ENCODE measurements around the gene MGMT. TPM values are rescaled to one million over a fixed set of nuclear protein-coding genes. Genes with fewer than 3 reads are reported as not detected.

MGMT gene
- total and polyA plus RNA-seq, 2 of the 4 experiments (the other 2 are of a cell fraction): 11.5 to 17.8 TPM

DNA sequence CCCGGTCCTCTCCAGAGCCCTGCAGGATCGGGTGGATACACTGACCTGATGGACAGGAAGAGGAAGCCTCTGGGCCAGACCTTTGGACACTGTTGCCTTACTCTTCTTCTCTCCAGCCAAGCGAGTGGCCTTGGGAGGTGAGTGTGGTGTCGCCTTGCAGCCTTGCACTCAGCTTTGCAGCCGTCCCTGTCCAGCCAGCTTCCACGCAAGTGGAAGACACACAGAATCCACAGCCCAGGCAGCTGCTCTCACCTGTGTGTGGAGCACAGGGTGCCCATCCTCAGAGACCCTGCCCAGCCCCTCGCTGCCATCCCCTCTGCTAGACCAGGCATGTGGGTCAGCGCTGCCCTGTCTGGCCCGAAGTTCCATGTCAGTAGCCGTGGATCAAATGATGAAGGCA lies 258.0 kb downstream of the MGMT start:
- Histone ChIP-seq H3K23ac (ENCODE audit: low read depth, low read length) (no peak overlapping the region), H2AK9ac (replicated peaks; ENCODE audit: low read depth, low read length, poor library complexity) (no peak overlapping the region), H2BK5ac (ENCODE audit: low read depth, low read length, poor library complexity, severe bottlenecking) (no peak overlapping the region), H2AK5ac (ENCODE audit: low read depth, low read length) (no peak overlapping the region), H3K9ac (ENCODE audit: low read depth, low read length) (no peak overlapping the region), H3K27me3 (ENCODE audit: control insufficient read depth, insufficient read depth, low read length) (no peaks in the 10 kb centered on the region), H3K4me1 (ENCODE audit: control insufficient read depth, insufficient read depth, low read length) (no peaks in the 10 kb centered on the region), H2AFZ (replicated peaks; ENCODE audit: low read length, poor library complexity) (no peak overlapping the region), H3K9me1 (ENCODE audit: insufficient read depth, low read length) (no peaks in the 10 kb centered on the region), H3K79me1 (ENCODE audit: low read depth in 1 of 2, low read length in 2 of 2) (no peaks in the 10 kb centered on the region), H3K4me3 (ENCODE audit: insufficient read depth, low read depth, low read length) (no peak overlapping the region), H3K56ac (ENCODE audit: extremely low read depth, insufficient read depth, low read length) (no peak overlapping the region), H2BK15ac (ENCODE audit: low read depth, low read length) (no peak overlapping the region), H3K9me3 (ENCODE audit: control insufficient read depth, insufficient read depth, low read length) (peaks cover 14% of the 10 kb centered on the region), H4K91ac (ENCODE audit: insufficient read depth, low read depth, low read length) (no peak overlapping the region), H4K20me1 (ENCODE audit: insufficient read depth, low read length) (no peaks in the 10 kb centered on the region), H3K36me3 (ENCODE audit: control insufficient read depth, insufficient read depth, low read length) (no peaks in the 10 kb centered on the region), H3K14ac (replicated peaks; ENCODE audit: low read depth, low read length) (no peak overlapping the region), H3K27ac (ENCODE audit: insufficient read depth, low read length) (no peak overlapping the region), H4K8ac (ENCODE audit: low read depth in 2 of 2, low read length in 2 of 2) (no peak overlapping the region), H3K4me2 (ENCODE audit: low read depth, low read length) (no peak overlapping the region), H2BK120ac (ENCODE audit: low read depth, low read length) (no peak overlapping the region), H3K18ac (ENCODE audit: low read depth, low read length) (no peak overlapping the region), H4K5ac (ENCODE audit: low read depth, low read length) (no peak overlapping the region), H2BK20ac (ENCODE audit: low read depth, low read length) (no peak overlapping the region), H3K4ac (ENCODE audit: low read depth, low read length) (no peak overlapping the region)
- in situ Hi-C loops (cut with MboI; ENCODE audit: low sequenced_read_pairs) (no loop called here), dilution Hi-C loops (cut with HindIII; ENCODE audit: low sequenced_read_pairs, unreplicated experiment) (no loop called here), intact Hi-C loops (cut with micrococcal nuclease) (no loop called here)
- no peak for ATAC-seq (ENCODE audit: low read depth)
- TF ChIP-seq, protein P1, sequence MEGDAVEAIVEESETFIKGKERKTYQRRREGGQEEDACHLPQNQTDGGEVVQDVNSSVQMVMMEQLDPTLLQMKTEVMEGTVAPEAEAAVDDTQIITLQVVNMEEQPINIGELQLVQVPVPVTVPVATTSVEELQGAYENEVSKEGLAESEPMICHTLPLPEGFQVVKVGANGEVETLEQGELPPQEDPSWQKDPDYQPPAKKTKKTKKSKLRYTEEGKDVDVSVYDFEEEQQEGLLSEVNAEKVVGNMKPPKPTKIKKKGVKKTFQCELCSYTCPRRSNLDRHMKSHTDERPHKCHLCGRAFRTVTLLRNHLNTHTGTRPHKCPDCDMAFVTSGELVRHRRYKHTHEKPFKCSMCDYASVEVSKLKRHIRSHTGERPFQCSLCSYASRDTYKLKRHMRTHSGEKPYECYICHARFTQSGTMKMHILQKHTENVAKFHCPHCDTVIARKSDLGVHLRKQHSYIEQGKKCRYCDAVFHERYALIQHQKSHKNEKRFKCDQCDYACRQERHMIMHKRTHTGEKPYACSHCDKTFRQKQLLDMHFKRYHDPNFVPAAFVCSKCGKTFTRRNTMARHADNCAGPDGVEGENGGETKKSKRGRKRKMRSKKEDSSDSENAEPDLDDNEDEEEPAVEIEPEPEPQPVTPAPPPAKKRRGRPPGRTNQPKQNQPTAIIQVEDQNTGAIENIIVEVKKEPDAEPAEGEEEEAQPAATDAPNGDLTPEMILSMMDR (conservative IDR thresholded peaks at IDR 0.05; ENCODE audit: low read depth, low read length): no peak
- no peak for TF ChIP-seq RCOR1 (IDR thresholded peaks at IDR 0.05; ENCODE audit: insufficient replicate concordance, low read length)
- no peak for TF ChIP-seq FOS (IDR thresholded peaks at IDR 0.05; ENCODE audit: low read depth, low read length)
- TF ChIP-seq RAD21 (IDR thresholded peaks at IDR 0.05; ENCODE audit: low read length): no peak
- no peak for TF ChIP-seq SMC3 (IDR thresholded peaks at IDR 0.05; ENCODE audit: low read depth, low read length)
- TF ChIP-seq, protein P2, sequence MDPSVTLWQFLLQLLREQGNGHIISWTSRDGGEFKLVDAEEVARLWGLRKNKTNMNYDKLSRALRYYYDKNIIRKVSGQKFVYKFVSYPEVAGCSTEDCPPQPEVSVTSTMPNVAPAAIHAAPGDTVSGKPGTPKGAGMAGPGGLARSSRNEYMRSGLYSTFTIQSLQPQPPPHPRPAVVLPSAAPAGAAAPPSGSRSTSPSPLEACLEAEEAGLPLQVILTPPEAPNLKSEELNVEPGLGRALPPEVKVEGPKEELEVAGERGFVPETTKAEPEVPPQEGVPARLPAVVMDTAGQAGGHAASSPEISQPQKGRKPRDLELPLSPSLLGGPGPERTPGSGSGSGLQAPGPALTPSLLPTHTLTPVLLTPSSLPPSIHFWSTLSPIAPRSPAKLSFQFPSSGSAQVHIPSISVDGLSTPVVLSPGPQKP (IDR thresholded peaks at IDR 0.05; ENCODE audit: borderline replicate concordance, low read depth, low read length): no peak
- no peak for TF ChIP-seq BHLHE40 (IDR thresholded peaks at IDR 0.05; ENCODE audit: low read depth, low read length)
- no peak for TF ChIP-seq CHD1 (IDR thresholded peaks at IDR 0.05; ENCODE audit: low read depth, low read length)
- no peak for TF ChIP-seq CEBPB (IDR thresholded peaks at IDR 0.05; ENCODE audit: low read depth, low read length)
- no peak for TF ChIP-seq RFX5 (IDR thresholded peaks at IDR 0.05; ENCODE audit: low read depth, low read length)
- no peak for TF ChIP-seq MAFK (IDR thresholded peaks at IDR 0.05; ENCODE audit: low read depth, low read length)
- no peak for TF ChIP-seq MXI1 (IDR thresholded peaks at IDR 0.05; ENCODE audit: borderline replicate concordance, low read depth, low read length)
- TF ChIP-seq NFE2L2 (IDR thresholded peaks at IDR 0.05; ENCODE audit: low read depth, low read length): no peak
- TF ChIP-seq, protein P3, sequence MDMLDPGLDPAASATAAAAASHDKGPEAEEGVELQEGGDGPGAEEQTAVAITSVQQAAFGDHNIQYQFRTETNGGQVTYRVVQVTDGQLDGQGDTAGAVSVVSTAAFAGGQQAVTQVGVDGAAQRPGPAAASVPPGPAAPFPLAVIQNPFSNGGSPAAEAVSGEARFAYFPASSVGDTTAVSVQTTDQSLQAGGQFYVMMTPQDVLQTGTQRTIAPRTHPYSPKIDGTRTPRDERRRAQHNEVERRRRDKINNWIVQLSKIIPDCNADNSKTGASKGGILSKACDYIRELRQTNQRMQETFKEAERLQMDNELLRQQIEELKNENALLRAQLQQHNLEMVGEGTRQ (IDR thresholded peaks at IDR 0.05; ENCODE audit: low read depth, low read length): no peak
- no peak for TF ChIP-seq POLR2A (IDR thresholded peaks at IDR 0.05; ENCODE audit: low read depth, low read length)
- TF ChIP-seq MAZ (IDR thresholded peaks at IDR 0.05; ENCODE audit: borderline replicate concordance, low read depth, low read length): no peak
- WGBS, 2 experiments (ENCODE audit: extremely low coverage in 2 of 2, insufficient read length in 1 of 2): 90% methylated on average over 4 of the region's 10 CpGs; no CpG with 5 or more reads in 1 of the 2 experiments
- no peak for DNase-seq
- BruUV-seq (replicated peaks): no TSS peak
- ChIA-PET POLR2A (ENCODE audit: unreplicated experiment) (no interaction called here), CTCF (no interaction called here)

Data from IMR-90 (cell line).